Panc1 (cell line): ENCODE data around the gene RAB3GAP2. TPM values are rescaled to one million over a fixed set of nuclear protein-coding genes. Genes with fewer than 3 reads are reported as not detected.

Experiments used
- ATAC-seq: fragments of 200-7000 bp; cut with Tn5 transposase; 2 replicates; pipeline ENCODE4 v1.9.1; 2020; ENCODE audit warnings: mild to moderate bottlenecking, moderate library complexity
- BruUV-seq: library from RNA; stranded (reverse); fragments of 400-500 nt; replicated peaks from 2 replicates; lab custom pipeline; 2021; lab: Mats Ljungman, UMichigan
- CTCF ChIA-PET: fragments of 300-600 bp; sonication (Branson Sonifier 250); formaldehyde crosslinking; loops from one replicate; lab custom pipeline; 2022; ENCODE audit warnings: antibody characterized with exemption; lab: Charles Lee
- POLR2A ChIA-PET: fragments of 300-600 bp; sonication (Branson Sonifier 250); formaldehyde crosslinking; loops from one replicate; lab custom pipeline; 2022; ENCODE audit warnings: antibody characterized with exemption; lab: Charles Lee
- DNase-seq: peaks from one replicate; pipeline ENCODE4 v3.0.0-alpha.2; 2010; ENCODE audit warnings: low read depth, low spot score
- H3K27ac ChIP-seq: 2 replicates; pipeline ENCODE4 v1.5.1; 2011; ENCODE audit warnings: mild to moderate bottlenecking, low read length, inconsistent platforms
- H3K27me3 ChIP-seq: fragments of 200-500 bp; sonication (Bioruptor generic); 2 replicates; pipeline ENCODE4 v1.6.0; 2014; ENCODE audit warnings: low read length, inconsistent platforms; ENCODE audit not compliant: control insufficient read depth, insufficient read depth
- H3K36me3 ChIP-seq: fragments of 200-500 bp; sonication (Bioruptor generic); 2 replicates; pipeline ENCODE4 v1.5.1; 2014; ENCODE audit warnings: inconsistent platforms, mild to moderate bottlenecking, low read length, moderate library complexity; ENCODE audit not compliant: control insufficient read depth, insufficient read depth
- H3K4me1 ChIP-seq: 2 replicates; pipeline ENCODE4 v1.5.1; 2011; ENCODE audit warnings: inconsistent platforms, mild to moderate bottlenecking, low read length, moderate library complexity; ENCODE audit not compliant: control insufficient read depth, insufficient read depth
- H3K4me3 ChIP-seq, 2 experiments: 2 replicates each; pipeline ENCODE4 v1.5.1; 2011 to 2012; ENCODE audit warnings: low read depth in 2 of 2, low read length in 2 of 2, mild to moderate bottlenecking in 2 of 2, inconsistent platforms in 1 of 2, moderate library complexity in 1 of 2
- H3K9me3 ChIP-seq: fragments of 200-500 bp; sonication (Bioruptor generic); 2 replicates; pipeline ENCODE4 v1.5.1; 2014; ENCODE audit warnings: low read depth, mild to moderate bottlenecking, inconsistent platforms, low read length, moderate library complexity; ENCODE audit not compliant: control insufficient read depth, insufficient read depth
- CTCF ChIP-seq: fragments of 450-650 bp; IDR thresholded peaks from 2 replicates; pipeline ENCODE4 v1.5.1; 2017; ENCODE audit warnings: mild to moderate bottlenecking
- POLR2AphosphoS5 ChIP-seq: IDR thresholded peaks from 2 replicates; pipeline ENCODE4 v1.6.1; 2012; ENCODE audit warnings: mild to moderate bottlenecking, low read depth, low read length, moderate library complexity
- REST ChIP-seq, 2 experiments: IDR thresholded peaks; 2 replicates each; pipeline ENCODE4 v1.6.1; 2011 to 2012; ENCODE audit warnings: low read depth in 2 of 2, control low read depth in 1 of 2, low read length in 1 of 2, mild to moderate bottlenecking in 1 of 2, moderate library complexity in 1 of 2; ENCODE audit not compliant: insufficient read depth in 1 of 2
- SIN3A ChIP-seq: IDR thresholded peaks from 2 replicates; pipeline ENCODE4 v1.6.1; 2012; ENCODE audit warnings: low read depth, mild to moderate bottlenecking, low read length, moderate library complexity, borderline replicate concordance; ENCODE audit not compliant: insufficient read depth
- TCF7L2 ChIP-seq: IDR thresholded peaks from 2 replicates; pipeline ENCODE4 v1.6.1; 2011; ENCODE audit warnings: mild to moderate bottlenecking, low read depth, low read length, inconsistent platforms
- in situ Hi-C: cut with HindIII; loops from 2 replicates; pipeline ENCODE4 v1.10.0; 2016; ENCODE audit warnings: low sequenced_read_pairs, low pct_unique_long_range_greater_than_20kb
- intact Hi-C: fragments of 100-400 bp; cut with micrococcal nuclease; formaldehyde crosslinking; loops from one replicate; pipeline ENCODE4 v1.10.0; 2022; ENCODE audit not compliant: unreplicated experiment
- total RNA-seq: library from RNA; stranded (reverse); gene quantifications from one replicate; pipeline ENCODE4 v1.2.1, GENCODE V29; 2021; ENCODE audit not compliant: unreplicated experiment

Gene RAB3GAP2
- total RNA-seq, 1 experiment from 2014 or later: 39.0 TPM

GRCh38 chr1:220124542-220124941, 147.7 kb downstream of the RAB3GAP2 start:
- H3K9me3 ChIP-seq: no peaks in the 10 kb centered on the region
- H3K4me1 ChIP-seq: no peaks in the 10 kb centered on the region
- H3K36me3 ChIP-seq: peaks cover 27% of the 10 kb centered on the region
- intact Hi-C loops (no loop called here), in situ Hi-C loops (no loop called here)
- no peak overlapping the region for H3K27ac ChIP-seq
- no peak overlapping the region for H3K4me3 ChIP-seq
- ChIA-PET CTCF (interaction anchor here (0.7 kb wide), 1 partner anchor 11 kb away, joined by 3 read pairs; no protein-coding TSS in a partner anchor), POLR2A (no interaction called here)
- TF ChIP-seq CTCF (no peak), SIN3A (no peak)
- ATAC-seq (no peak), DNase-seq (no peak)
- BruUV-seq: no TSS peak
- H3K27me3 ChIP-seq: no peaks in the 10 kb centered on the region

GRCh38 chr1:220123889-220124288, 148.4 kb downstream of the RAB3GAP2 start:
- intact Hi-C loops: no loop called here
- Histone ChIP-seq H3K36me3 (peaks cover 32% of the 10 kb centered on the region), H3K9me3 (no peaks in the 10 kb centered on the region), H3K27ac (no peak overlapping the region), H3K4me3 (no peak overlapping the region), H3K27me3 (no peaks in the 10 kb centered on the region), H3K4me1 (no peaks in the 10 kb centered on the region)
- no TSS peak for BruUV-seq
- ChIA-PET POLR2A (no interaction called here), CTCF (interaction anchor here (0.6 to 0.8 kb wide), 3 partner anchors 10 to 133 kb away, joined by 3 to 4 read pairs (median 3); no protein-coding TSS in a partner anchor)
- DNase-seq: no peak
- TF ChIP-seq CTCF (peak; percentile 62; the same call in 1 of the 2 replicates), REST (IDR thresholded peaks at IDR 0.05; ENCODE audit: insufficient read depth in 1 of 2, low read depth in 2 of 2, low read length in 1 of 2) (no peak)
- in situ Hi-C loops: no loop called here
- no peak for ATAC-seq

GRCh38 chr1:220123066-220123465, 149.2 kb downstream of the RAB3GAP2 start:
- no TSS peak for BruUV-seq
- in situ Hi-C loops (no loop called here), intact Hi-C loops (no loop called here)
- Histone ChIP-seq H3K9me3 (no peaks in the 10 kb centered on the region), H3K27me3 (no peaks in the 10 kb centered on the region), H3K4me3 (no peak overlapping the region), H3K4me1 (no peaks in the 10 kb centered on the region), H3K27ac (no peak overlapping the region), H3K36me3 (peaks cover 34% of the 10 kb centered on the region)
- no peak for ATAC-seq
- no peak for TF ChIP-seq REST (IDR thresholded peaks at IDR 0.05; ENCODE audit: insufficient read depth in 1 of 2, low read depth in 2 of 2, low read length in 1 of 2)
- no peak for TF ChIP-seq SIN3A
- TF ChIP-seq TCF7L2: no peak
- no peak for TF ChIP-seq CTCF
- TF ChIP-seq POLR2AphosphoS5: no peak
- ChIA-PET CTCF (interaction anchor here (0.6 to 0.8 kb wide), 2 partner anchors 132 to 134 kb away, joined by 3 read pairs; no protein-coding TSS in a partner anchor), POLR2A (interaction anchor here (0.6 kb wide), 1 partner anchor 31 kb away, joined by 4 read pairs; no protein-coding TSS in a partner anchor)
- no peak for DNase-seq
